Measurements from ENCODE around the gene ATP6AP1. TPM values are rescaled to one million over a fixed set of nuclear protein-coding genes. Genes with fewer than 3 reads are reported as not detected.
A peak's percentile ranks its signal among the peaks of the same experiment; 100 is the strongest.

ATP6AP1 gene
- total and polyA plus RNA-seq, 2 experiments from 2014 or later, result 37.7 to 52.1 TPM

DNA sequence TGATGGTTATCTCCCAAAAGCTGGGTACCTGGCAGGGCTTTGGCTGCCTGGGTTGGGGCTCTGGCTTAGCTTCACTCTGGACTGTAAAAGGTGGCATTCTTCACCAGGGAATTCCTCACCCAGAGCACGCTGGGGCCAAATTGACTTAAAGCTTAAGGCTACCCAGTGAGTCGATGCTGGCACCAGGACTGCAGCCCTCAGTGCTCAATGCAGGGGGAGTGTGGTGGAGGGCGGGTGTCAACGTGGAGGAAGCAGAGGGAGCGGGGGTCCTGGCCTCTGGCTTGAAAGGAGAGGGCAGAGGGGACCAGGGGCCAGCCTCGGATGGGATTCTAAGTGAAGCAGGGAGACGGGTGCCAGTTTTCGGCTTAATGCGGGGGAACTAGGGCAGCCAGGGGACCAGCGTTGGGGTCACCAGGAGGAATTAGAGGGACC is 15.0 kb downstream of the ATP6AP1 start (continued):
- no peak for TF ChIP-seq POLR2AphosphoS5 (IDR thresholded peaks at IDR 0.05; ENCODE audit: low read depth)
- TF ChIP-seq, protein P1, sequence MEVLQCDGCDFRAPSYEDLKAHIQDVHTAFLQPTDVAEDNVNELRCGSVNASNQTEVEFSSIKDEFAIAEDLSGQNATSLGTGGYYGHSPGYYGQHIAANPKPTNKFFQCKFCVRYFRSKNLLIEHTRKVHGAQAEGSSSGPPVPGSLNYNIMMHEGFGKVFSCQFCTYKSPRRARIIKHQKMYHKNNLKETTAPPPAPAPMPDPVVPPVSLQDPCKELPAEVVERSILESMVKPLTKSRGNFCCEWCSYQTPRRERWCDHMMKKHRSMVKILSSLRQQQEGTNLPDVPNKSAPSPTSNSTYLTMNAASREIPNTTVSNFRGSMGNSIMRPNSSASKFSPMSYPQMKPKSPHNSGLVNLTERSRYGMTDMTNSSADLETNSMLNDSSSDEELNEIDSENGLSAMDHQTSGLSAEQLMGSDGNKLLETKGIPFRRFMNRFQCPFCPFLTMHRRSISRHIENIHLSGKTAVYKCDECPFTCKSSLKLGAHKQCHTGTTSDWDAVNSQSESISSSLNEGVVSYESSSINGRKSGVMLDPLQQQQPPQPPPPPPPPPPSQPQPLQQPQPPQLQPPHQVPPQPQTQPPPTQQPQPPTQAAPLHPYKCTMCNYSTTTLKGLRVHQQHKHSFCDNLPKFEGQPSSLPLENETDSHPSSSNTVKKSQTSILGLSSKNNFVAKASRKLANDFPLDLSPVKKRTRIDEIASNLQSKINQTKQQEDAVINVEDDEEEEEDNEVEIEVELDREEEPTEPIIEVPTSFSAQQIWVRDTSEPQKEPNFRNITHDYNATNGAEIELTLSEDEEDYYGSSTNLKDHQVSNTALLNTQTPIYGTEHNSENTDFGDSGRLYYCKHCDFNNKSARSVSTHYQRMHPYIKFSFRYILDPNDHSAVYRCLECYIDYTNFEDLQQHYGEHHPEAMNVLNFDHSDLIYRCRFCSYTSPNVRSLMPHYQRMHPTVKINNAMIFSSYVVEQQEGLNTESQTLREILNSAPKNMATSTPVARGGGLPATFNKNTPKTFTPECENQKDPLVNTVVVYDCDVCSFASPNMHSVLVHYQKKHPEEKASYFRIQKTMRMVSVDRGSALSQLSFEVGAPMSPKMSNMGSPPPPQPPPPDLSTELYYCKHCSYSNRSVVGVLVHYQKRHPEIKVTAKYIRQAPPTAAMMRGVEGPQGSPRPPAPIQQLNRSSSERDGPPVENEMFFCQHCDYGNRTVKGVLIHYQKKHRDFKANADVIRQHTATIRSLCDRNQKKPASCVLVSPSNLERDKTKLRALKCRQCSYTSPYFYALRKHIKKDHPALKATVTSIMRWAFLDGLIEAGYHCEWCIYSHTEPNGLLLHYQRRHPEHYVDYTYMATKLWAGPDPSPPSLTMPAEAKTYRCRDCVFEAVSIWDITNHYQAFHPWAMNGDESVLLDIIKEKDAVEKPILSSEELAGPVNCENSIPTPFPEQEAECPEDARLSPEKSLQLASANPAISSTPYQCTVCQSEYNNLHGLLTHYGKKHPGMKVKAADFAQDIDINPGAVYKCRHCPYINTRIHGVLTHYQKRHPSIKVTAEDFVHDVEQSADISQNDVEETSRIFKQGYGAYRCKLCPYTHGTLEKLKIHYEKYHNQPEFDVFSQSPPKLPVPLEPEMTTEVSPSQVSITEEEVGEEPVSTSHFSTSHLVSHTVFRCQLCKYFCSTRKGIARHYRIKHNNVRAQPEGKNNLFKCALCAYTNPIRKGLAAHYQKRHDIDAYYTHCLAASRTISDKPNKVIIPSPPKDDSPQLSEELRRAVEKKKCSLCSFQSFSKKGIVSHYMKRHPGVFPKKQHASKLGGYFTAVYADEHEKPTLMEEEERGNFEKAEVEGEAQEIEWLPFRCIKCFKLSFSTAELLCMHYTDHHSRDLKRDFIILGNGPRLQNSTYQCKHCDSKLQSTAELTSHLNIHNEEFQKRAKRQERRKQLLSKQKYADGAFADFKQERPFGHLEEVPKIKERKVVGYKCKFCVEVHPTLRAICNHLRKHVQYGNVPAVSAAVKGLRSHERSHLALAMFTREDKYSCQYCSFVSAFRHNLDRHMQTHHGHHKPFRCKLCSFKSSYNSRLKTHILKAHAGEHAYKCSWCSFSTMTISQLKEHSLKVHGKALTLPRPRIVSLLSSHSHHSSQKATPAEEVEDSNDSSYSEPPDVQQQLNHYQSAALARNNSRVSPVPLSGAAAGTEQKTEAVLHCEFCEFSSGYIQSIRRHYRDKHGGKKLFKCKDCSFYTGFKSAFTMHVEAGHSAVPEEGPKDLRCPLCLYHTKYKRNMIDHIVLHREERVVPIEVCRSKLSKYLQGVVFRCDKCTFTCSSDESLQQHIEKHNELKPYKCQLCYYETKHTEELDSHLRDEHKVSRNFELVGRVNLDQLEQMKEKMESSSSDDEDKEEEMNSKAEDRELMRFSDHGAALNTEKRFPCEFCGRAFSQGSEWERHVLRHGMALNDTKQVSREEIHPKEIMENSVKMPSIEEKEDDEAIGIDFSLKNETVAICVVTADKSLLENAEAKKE (CRISPR knock-in tag; IDR thresholded peaks at IDR 0.05), result no peak
- TF ChIP-seq, protein P2, sequence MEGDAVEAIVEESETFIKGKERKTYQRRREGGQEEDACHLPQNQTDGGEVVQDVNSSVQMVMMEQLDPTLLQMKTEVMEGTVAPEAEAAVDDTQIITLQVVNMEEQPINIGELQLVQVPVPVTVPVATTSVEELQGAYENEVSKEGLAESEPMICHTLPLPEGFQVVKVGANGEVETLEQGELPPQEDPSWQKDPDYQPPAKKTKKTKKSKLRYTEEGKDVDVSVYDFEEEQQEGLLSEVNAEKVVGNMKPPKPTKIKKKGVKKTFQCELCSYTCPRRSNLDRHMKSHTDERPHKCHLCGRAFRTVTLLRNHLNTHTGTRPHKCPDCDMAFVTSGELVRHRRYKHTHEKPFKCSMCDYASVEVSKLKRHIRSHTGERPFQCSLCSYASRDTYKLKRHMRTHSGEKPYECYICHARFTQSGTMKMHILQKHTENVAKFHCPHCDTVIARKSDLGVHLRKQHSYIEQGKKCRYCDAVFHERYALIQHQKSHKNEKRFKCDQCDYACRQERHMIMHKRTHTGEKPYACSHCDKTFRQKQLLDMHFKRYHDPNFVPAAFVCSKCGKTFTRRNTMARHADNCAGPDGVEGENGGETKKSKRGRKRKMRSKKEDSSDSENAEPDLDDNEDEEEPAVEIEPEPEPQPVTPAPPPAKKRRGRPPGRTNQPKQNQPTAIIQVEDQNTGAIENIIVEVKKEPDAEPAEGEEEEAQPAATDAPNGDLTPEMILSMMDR (conservative IDR thresholded peaks at IDR 0.05; ENCODE audit: low read depth in 2 of 2), result no peak
- no peak for TF ChIP-seq STAT1 (IDR thresholded peaks at IDR 0.05; ENCODE audit: unreplicated experiment)

DNA sequence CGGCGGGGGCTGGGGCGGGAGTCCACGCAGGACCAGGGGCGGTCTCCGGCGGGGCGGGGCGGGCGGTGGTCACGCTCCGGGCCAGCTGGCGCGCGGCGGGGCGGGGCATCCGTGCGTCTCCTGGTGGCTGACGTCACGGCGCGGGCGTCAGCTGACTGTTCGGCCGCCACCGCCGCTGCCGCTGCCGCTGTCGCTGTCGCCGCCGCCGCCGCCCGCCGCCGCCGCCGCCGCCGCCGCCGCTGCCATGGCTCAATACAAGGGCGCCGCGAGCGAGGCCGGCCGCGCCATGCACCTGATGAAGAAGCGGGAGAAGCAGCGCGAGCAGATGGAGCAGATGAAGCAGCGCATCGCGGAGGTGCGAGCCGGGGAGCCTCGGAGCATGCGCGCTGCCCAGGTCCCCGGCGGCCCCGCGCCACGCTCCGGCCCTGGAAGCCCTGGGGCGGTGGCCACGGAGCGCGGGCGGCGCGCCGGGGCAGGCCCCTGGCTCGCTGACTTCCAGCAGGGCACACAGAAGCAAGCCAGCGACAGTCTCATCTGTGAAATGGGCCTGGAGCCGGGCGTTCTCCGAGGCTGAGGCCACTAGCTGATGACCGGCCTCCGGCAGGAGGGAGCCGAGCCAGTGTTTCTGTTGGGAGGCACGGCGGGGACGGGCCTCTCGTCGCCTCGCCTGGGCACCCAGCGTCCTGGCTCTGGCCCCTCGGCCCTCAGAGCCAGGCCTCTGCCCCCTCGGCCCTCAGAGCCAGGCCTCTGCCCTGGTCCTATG is 15.7 kb downstream of the ATP6AP1 start, which contains the start of gene FAM50A:
FAM50A (plus strand) TSS at position 150 of the 763 bp plus-strand sequence; CDS start at position 245, 95 bp downstream.
- no peaks in the 10 kb centered on the region for H3K27me3 ChIP-seq (ENCODE audit: insufficient read depth)
- H3K27ac Mint-ChIP-seq, result no peak within 1 kb of the TSS
- no peaks in the 10 kb centered on the region for H3K36me3 ChIP-seq (ENCODE audit: insufficient read depth)
- no peak within 1 kb of the TSS for H3K27ac ChIP-seq (ENCODE audit: low read depth)
- H3K4me3 Mint-ChIP-seq, result peak within 1 kb of the TSS; percentile 73
- H3K9me2 ChIP-seq (ENCODE audit: insufficient read depth), result no peaks in the 10 kb centered on the region
- 0 out of 2 replicates have a peak, but pooled peaks cover 3% of the 10 kb centered on the region for H3K4me1 ChIP-seq (ENCODE audit: insufficient read depth)
- H2AFZ ChIP-seq, result no peak within 1 kb of the TSS
- ATAC-seq (peak; percentile 69), DNase-seq (ENCODE audit: low spot score) (peak; percentile 61)
- no peaks in the 10 kb centered on the region for H3K9me3 Mint-ChIP-seq
- H3F3A ChIP-seq (replicated peaks; ENCODE audit: low read depth), result no peaks in the 10 kb centered on the region
- H3K79me2 ChIP-seq (replicated peaks; ENCODE audit: insufficient read depth), result no peaks in the 10 kb centered on the region
- peaks cover 9% of the 10 kb centered on the region for H3K27me3 Mint-ChIP-seq (ENCODE audit: insufficient read depth, low read depth, poor library complexity)
- peak within 1 kb of the TSS; percentile 62 for H3K4me3 ChIP-seq
- peaks cover 16% of the 10 kb centered on the region; the same call in 2 of the 3 replicates for H3K36me3 Mint-ChIP-seq (ENCODE audit: low read depth)
- H4K20me1 ChIP-seq (replicated peaks; ENCODE audit: insufficient read depth), result no peaks in the 10 kb centered on the region
- peak within 1 kb of the TSS; percentile 78 for H3K4me2 ChIP-seq
- no peaks in the 10 kb centered on the region for H3K4me1 Mint-ChIP-seq
- TF ChIP-seq ZNF114 (CRISPR knock-in tag; IDR thresholded peaks at IDR 0.05) (no peak), CREB1 (CRISPR knock-in tag; IDR thresholded peaks at IDR 0.05; ENCODE audit: low read depth) (peak; percentile 79), NANOG (IDR thresholded peaks at IDR 0.05; ENCODE audit: borderline replicate concordance) (no peak), JUNB (IDR thresholded peaks at IDR 0.05; ENCODE audit: unreplicated experiment) (no peak)
